SIG-M5 treated with dmso at 0.1 percent for 504 hours (cell line): ENCODE results near the gene STOM.
"Not testable (repeated sequence)": the region's sequence is repeated elsewhere in the genome, so short reads cannot be mapped to it uniquely, and the experiment has no call there.

Experiments used
- DNase-seq: peaks from one replicate; lab custom pipeline; 2025; ENCODE audit not compliant: unreplicated experiment; lab: John Stamatoyannopoulos, UW

STOM gene, protein sequence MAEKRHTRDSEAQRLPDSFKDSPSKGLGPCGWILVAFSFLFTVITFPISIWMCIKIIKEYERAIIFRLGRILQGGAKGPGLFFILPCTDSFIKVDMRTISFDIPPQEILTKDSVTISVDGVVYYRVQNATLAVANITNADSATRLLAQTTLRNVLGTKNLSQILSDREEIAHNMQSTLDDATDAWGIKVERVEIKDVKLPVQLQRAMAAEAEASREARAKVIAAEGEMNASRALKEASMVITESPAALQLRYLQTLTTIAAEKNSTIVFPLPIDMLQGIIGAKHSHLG

DNA sequence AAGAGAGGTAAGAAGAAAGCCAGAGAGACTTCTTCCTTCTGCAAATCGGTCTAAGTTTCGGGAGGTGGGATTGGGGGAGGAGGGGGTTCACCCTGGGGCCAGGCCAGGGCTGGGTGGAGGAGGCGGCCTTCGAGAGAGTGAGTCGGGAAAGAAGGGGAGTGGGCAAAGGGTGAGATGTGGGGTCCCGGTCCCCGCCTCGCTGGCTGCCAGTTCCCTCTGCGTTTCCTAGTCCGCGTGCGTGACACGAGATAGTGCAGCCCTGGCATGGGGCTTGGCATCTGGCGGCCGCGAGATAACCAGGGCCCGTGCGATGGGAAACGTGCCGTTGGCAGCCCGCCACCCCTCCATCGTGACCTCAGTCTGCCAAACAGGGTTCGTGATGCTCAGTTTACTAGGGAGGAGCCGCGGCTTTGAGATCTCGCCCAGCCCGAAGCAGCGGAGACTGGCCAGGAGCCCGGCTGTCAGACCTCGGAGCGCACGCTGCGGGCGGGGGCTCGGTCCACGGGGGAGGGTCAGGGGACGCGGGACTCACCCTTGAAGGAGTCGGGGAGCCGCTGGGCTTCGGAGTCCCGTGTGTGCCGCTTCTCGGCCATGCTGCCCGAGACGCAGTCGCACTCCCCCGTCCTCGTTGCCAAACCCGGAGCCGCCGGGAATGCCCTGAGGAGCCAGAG lies at the start of gene STOM:
TSS of gene STOM (minus strand) at position 656 of the 671 bp plus-strand sequence. CDS start at position 593, 63 bp downstream.
- peak; percentile 65 for DNase-seq

DNA sequence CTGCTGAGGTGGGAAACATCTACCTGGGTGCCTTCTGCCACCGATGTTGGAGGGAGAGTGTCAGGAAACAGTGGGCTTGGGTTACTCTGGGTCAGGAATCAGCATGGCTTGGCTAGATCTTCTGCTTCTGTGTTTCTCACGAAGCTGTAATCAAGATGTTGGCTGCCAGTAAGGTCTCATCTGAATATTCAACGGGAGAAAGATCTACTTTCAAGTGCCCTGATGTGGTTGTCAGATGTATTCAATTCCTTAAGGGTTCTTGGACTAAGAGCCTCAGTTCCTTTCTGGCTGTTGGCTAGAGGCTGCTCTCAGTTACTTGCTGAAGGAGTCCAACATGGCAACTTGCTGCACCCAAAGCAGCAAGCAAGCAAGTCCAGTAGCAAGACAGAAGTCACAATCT lies 41.9 kb upstream of the STOM start:
- DNase-seq, result no peak

DNA sequence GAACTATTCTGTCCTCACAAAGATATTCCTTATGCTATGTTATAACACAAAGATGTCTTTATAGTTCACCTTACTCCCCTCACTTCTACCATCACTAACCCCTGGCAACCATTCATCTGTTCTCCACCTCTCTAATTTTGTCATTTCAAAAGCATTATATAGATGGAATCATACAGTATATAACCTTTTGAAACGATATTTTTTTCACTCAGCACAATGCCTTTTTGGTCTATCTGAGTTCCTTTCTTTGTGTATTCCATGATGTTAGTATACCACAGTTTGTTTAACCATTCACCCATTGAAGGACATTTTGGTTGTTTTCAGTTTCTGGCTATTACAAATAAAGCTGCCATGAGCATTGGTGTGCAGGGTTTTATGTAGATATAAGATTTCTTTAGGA lies 35.8 kb upstream of the STOM start:
- DNase-seq, result no peak

DNA sequence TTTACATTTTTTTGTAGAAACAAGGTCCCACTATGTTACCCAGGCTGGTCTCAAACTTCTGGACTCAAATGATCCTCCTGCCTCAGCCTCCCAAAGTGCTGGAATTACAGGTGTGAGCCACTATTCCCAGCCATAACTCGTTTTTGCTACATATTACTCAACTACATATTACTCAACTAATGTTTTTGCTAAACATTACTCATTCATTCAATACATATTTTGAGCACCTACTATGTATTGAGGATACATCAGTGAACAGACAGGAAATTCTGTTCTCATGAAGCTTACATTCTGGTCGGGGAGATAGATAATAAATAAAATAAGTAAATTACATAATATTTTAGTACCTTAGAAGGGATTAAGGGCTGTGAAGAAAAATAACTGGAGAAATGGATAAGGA lies 34.9 kb upstream of the STOM start:
- no peak for DNase-seq

DNA sequence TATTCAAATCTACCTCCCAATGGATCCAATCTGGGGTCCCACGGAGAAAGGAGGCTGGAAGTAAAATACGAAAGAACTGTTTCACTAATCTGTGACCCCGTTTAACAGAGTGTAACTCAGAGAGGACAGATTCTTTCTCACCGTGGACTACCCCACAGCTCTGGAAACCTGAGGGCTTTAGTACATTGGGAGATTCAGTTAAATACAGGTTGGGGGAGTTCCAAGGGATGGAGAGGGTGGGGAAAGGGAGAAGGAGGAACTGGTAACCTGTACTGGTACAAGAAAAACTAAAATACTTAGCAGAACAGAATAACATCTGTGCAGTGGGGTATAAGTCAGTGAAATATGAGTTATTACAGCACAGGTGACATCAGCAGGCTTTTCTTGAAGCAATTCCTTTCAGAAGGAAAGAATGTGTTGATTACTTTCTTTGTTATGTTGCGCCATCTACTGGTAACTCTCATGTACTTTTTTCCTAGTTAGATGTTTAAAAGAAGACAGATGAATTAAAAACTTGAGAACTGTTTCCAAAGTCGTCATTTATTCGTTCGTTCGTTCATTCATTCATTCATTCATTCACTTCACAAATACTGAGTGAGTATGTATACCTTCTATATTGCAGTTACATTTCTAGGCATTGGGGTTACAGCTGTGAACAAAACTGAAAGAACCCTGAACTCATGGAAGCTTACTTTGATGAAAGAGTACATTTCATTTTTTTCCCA lies 30.0 kb upstream of the STOM start:
- peak; percentile 67 for DNase-seq

DNA sequence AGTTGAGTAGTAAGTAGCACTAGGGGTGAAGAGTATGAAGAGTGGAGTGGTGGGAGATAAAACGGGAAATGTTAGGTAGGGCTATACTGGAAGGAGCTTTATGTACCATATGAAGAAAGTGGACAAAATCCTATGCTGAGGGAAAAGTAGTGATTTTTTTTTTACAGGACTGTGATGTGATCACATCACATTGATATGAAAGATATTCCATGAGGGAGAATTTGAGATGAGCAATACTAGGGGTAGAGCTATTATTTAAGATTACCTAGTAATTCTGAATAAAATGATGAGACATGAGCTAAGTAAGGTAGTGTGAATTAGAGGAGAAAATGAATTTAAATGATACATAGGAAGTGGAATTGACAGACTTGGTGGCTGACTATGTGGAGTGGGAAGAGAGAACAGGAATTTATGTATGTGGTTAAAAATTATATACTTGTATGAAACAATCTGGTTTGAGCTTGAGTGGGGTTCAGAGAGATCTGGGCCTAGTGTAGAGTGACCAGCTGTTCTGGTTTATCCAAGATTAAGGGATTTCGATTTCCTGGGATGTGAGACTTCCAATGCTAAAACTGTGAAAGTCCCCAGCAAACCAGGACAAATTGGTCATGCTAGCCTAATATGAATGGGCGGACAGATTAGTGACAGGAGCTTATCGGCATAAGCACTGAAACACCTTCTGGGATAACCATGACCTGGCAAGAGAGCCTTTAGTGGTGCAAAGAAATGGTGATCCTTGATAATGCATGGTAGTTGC lies 29.3 kb upstream of the STOM start:
- DNase-seq, result no peak

DNA sequence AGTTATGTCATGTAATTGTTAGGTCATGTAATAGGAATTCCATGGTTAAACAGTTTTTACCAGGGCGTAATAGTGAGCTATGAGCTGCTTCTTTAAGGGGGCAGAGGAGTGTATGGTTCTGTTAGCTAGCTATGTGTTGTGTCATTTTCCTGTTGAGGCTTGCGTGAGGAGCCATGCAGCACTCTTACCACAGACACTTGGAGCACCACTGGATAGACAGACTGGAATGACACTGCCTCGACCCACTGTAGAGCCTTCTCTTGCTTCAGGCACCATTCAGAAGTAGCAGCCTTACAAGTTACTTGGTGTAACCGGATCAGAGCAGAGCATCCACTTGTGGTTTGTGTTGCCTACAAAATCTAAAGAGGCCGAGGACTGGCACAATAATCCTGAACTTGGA lies 28.3 kb upstream of the STOM start:
- DNase-seq, result no peak

DNA sequence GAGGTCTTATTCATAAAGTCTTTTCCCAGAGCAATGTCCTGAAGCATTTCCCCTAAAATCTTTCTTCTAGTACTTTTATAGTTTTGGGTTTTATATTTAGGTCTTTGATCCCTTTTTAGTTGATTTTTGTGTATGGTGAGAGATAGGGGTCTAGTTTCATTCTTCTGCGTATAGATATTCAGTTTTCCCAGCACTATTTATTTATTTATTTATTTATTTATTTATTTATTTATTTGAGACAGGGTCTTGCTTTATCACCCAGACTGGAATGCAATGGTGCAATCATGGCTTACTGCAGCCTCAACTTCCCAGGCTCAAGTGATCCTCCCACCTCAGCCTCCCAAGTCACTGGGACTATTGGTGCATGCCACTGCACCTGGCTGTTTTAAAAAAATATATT lies 27.2 kb upstream of the STOM start:
- DNase-seq, result not testable (repeated sequence)

DNA sequence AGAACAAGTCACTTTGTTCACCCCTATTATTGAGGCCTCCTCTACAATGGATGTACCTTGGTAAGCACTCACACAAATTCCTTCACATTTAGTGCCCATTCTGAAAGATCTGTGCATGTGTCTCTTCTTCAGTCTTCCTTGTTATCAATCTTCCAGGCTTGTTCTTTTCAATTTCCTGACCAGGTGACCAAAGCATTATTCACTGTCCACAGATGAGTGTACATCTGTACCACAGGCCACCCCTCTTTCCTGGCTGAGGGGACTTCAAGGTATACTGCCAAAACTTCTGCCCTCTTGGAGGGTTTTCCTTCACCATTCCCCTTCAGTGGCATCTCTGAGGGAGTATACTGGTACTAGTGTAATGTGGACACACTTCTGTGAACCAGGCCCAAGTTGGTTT lies 25.5 kb upstream of the STOM start:
- no peak for DNase-seq

DNA sequence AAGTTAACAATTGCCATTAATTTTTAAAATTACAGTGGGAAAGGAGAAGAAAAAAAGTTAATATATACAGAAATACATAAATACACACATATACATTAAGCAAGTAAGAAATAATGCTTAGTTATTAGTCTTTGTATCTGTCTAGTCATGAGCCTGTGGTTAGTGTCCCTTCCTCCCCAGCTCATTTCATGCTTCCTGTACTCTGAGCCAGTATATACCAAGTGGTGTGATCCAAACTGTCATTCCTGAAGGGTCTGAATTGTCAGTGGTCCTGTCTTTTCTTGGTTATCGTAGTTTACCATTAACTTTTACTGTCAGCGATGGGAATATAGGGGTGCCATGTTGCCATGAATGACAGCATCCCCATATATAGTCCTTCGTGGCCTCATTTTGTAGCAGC lies 24.2 kb upstream of the STOM start:
- no peak for DNase-seq

DNA sequence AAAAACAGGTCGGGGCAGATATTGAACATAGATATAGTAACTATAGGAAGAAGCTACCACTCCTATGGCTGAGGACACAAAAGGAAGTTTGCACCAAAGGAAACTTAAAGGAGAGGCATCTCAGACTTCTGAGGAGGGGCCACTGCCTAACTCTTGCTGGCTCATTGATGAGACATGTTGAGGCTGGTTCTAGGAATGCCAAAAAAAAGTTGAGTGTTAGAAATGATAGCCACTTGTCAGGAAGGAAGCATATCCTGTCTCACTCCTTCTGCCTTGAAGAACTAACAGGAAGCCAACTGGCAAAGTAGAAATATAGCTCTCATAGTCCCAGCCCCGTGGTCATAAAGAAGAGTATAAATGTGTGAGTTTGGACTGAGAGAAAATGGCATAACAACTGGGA lies 23.3 kb upstream of the STOM start:
- no peak for DNase-seq

DNA sequence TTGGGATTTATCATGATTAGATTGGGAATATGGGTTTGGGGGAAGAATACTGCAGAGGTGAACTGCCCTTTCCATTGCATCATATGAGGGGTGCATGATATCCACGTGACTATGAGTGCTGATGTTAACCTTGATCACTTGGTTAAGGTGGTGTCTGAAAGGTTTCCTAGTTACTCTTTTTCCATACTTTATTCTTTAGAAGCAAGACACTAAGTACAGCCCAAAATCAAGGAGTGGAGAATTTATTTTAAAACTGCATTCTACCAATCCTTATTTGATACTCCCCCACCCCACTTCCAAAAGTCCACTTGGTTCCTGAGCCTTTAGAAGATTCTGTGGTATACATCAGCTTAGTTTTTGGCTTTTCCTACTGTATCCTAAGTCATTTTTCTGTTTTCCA lies 20.3 kb upstream of the STOM start:
- DNase-seq, result no peak

DNA sequence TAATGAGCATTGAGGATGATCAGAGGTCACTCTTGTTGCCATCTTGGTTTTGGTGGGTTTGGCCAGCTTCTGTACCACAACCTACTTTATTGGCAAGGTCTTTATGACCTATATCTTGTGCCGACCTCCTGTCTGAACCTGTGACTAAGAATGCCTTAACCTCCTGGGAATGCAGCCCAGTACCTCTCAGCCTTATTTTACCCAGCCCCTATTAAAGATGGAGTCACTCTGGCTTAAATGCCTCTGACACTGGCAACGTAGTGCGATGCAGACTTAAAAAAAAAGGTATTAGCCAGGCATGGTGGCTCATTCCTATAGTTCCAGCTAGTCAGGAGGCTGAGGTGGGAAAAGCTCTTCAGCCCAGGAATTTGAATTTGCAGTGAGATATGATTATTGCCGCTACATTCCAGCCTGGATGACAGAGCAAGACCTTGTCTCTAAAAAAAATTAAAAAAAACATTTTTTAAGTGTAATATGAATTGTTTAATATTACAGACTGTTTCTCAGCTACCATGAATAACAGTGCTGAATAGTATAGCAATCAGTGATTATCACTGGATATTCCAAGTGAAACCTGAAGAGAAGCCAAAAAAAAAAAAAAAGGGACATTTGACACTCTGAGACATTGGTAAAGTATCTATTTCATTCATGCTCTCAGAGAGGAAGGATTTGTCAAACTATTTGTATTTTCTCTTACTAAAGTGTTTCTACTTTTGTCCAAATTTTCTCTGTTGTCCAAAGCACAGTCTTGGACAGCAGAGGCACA lies 18.3 kb upstream of the STOM start:
- DNase-seq, result no peak

DNA sequence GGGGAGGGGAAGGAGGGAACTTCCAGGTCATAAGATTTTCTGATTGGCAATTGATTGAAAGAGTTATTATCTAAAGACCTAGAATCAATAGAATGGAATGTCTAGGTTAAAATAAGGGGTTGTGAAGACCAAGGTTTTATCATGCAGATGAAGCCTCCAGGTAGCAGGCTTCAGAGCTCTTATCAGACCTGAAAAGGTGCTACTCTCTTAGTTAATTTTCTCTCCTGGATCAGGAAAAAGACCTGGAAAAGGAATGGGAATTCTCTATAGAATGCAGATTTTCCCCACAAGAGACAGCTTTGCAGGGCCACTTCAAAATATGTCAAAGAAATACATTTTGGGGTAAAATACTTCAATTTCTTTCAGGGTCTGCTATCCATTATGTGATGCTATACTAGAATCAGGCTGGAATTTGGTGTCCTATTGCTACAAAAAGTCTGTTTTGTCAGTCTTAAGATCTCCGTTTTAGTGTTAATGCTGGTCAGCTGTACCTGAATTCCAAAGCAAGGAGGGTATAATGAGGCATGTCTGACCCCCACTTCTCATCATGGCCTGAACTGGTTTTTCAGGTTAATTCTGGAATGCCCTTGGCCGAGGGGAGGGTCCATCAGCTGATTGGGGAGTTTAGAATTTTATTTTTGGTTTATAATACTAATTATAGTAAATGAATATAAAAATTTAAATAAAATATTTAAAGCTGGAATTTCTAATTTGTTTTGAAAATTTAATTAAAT lies 16.6 kb upstream of the STOM start:
- DNase-seq, result no peak

DNA sequence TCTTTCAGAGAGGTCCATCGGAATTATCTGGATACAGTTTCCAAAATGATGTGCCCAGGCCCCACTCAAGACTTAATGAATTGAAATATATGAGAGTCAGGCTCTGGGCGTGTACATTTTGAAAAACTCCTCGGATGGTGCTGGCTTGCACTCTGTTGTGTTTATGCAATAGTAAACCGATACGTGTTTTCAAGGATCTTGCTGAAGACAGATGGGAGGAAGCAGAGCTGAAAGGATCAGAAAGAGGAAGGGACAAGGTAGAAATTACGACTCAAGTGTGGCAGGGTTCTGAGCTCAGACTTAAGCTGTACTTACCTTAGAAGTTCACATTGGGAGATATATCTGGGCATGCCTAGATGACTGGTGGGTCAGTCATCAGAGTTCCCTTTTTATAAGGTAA lies 13.7 kb upstream of the STOM start:
- DNase-seq, result peak; percentile 49

DNA sequence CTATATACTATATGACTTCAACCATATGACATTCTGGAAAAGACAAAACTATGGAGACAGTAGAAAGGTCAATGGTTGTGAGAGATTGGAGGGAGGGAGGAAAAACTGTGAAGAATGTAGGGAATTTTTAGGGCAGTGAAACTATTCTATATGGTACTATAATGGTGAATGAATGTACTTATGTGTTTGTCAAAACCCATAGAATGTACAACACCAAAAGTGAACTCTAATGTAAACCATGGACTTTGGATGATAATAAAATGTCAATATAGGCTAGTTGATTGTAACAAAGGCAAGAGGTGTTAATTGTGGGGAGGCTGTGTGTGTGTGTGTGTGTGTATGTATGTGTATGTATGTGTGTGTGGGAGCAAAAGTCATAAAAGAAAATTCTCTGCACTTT lies 10.8 kb upstream of the STOM start:
- no peak for DNase-seq

DNA sequence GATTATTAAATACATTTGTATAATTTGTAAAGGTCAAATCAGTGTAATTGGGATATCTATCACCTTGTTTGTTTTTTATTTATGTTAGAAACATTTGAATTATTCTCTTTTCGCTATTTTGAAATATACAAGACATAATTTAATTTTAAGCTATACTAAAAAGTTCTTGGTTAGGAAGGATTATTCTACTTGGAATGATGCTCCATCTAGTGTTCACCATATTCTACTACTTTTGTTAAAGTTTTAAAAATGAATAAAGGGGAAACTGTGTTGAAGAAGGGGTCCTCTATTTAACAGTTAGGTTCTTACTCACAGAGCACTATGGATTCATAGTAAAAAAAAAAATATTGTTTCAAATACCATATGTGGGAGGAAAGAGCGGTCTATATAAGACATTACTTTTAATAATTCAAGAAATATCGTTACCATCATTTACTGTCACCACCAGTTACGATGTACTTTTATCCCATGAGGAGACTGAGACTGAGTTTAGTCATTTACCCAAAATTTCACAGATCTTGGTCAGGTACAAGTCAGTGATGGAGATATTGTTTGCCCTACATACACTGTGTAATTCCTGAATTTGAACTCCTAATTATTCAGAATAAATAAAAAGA lies 6.3 kb upstream of the STOM start:
- no peak for DNase-seq

DNA sequence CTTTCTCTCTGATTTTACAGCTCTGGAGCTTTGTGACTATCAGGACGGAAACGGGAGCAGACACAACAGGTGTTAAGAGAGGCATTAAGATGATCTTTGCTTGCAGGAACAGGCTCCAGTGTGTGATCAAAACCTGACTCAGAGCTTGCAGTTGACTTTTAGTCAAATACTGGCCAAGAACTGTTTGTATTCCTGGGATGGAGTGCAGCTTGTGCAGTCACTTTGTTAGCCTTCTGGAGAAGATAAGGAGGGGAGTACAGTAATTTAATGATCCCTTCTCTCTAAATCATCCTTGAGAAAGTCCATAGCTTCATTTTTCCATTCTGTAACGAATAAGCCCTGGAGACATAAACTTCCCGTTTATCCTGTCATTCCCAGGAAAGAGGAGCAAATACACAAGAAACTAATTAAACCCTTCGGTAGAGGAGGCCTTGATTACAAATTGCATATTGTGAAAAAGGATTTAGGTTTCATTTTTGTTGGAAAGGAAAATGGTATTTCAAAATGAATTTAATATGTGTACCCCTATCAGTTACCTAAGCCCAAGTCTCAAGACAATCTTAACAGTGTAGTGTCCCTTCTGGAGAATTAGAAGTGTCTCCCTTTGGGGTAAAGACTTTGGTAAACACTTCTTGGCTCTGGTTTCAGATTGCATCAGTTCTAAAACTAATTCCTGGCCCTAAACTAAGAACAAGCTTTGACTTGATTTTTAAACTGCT lies 3.1 kb upstream of the STOM start:
- no peak for DNase-seq
